OCI-M2 (cell line): ENCODE data around the gene SAMD4B.
"Not testable (repeated sequence)": the region's sequence is repeated elsewhere in the genome, so short reads cannot be mapped to it uniquely, and the experiment has no call there.

ENCODE experiments used
- DNase-seq: peaks from one replicate; lab custom pipeline; 2025; ENCODE audit not compliant: unreplicated experiment; lab: John Stamatoyannopoulos, UW

SAMD4B gene

DNA sequence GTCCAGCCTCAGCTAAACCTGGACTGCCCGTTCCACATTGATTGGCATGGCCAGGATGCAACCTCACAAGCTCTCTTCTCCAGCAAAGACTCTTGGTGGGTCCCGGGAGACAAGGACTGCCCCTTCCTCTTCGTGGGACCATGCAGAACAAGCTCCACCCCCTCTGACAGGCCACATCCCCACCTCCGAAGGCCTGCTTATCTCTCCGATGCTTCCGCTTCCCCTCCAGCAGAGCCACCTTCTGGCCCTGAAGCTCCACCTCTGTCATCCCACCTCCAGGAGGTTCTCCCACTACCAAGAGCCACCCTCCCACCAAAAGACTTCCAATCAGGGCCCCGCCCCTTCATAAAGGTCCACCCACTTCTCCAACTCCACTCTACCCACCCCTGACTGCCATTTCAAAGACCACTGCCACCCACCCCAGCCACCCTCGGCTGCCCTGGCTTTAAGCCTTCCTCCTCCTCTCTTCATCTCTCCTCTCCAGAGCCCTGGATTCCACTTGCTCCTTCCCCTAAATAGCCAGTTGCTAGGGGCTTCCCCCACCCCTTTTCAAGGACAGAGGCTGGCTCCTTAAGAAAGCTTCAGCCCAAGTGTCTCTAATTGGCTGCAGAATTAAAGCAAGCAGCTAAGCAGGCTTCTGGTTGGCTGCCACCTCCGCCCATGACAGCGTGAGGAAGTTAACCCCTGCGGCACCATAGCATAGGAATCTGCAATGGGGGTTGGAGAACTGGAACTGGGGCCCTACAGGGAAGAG, 31.5 kb upstream of the SAMD4B start:
- peak; percentile 91 for DNase-seq

- no peak for DNase-seq
Observed at GRCh38 chr19:39314016-39314728, 28.0 kb upstream of the SAMD4B start.

- DNase-seq, result no peak
Observed at GRCh38 chr19:39315933-39316332, 26.3 kb upstream of the SAMD4B start.

GRCh38 chr19:39316627-39317321, 25.4 kb upstream of the SAMD4B start:
- DNase-seq, result no peak

DNA sequence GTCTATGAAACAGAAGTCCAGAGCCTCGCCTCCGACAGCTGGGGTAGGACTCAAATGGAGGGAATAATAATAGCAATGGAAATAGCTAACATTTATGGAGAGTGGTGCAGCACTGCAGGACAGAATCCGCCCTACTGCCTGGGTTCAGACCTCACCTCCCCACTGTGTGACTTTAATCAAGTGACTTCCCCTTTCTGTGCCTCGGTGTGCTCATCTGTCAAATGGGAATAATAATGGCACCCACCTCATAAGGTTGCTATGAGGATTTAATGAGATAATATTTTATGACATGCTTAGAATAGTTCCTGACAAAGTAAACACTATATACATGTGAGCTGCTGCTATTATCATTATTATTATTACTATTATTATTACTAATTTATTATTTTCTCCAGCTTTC, 24.7 kb upstream of the SAMD4B start:
- DNase-seq, result no peak

- DNase-seq, result no peak
Observed at GRCh38 chr19:39318071-39318470, 24.1 kb upstream of the SAMD4B start.

GRCh38 chr19:39318690-39319089, 23.5 kb upstream of the SAMD4B start:
- no peak for DNase-seq

GRCh38 chr19:39319098-39319891, 22.9 kb upstream of the SAMD4B start:
- DNase-seq, result no peak

DNA sequence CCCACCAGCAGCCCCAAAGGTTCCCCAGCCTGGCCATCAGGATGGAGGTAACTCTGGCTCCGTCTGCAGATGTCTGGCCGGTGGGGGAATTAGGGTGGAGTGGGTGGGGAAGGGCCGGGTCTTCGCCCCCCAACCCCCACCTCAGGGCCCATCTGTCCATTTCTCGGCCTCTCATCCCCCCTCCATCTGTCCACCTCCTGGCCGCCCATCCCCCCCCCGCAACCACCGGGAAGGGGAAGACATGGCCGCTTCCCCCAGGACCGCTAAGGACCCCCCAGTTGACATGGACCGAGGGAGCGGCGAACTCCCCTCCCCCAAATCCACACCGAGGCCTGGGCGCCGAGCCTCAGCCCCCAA, 22.4 kb upstream of the SAMD4B start:
- no peak for DNase-seq

GRCh38 chr19:39321117-39321831, 20.9 kb upstream of the SAMD4B start:
- no peak for DNase-seq

DNA sequence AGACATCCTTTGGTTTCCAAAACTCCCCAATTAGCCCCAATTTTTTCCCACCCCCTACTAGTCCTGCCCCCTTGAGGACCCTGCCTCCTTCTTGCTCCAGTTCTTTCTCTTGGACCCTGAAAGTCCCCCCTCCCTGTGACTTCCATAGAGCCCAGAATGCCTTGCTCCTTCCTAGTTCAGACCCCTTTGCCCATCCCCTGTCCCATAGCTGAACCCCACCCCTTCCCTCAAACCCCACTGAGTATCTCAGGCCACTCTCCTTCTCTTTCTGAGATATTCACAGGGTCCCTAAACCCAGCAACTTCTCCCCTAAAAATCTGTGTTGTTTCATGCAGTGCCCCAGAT, 20.4 kb upstream of the SAMD4B start:
- no peak for DNase-seq

GRCh38 chr19:39324242-39324842, 17.9 kb upstream of the SAMD4B start:
- no peak for DNase-seq

GRCh38 chr19:39325778-39326665, 16.2 kb upstream of the SAMD4B start:
- DNase-seq, result no peak

DNA sequence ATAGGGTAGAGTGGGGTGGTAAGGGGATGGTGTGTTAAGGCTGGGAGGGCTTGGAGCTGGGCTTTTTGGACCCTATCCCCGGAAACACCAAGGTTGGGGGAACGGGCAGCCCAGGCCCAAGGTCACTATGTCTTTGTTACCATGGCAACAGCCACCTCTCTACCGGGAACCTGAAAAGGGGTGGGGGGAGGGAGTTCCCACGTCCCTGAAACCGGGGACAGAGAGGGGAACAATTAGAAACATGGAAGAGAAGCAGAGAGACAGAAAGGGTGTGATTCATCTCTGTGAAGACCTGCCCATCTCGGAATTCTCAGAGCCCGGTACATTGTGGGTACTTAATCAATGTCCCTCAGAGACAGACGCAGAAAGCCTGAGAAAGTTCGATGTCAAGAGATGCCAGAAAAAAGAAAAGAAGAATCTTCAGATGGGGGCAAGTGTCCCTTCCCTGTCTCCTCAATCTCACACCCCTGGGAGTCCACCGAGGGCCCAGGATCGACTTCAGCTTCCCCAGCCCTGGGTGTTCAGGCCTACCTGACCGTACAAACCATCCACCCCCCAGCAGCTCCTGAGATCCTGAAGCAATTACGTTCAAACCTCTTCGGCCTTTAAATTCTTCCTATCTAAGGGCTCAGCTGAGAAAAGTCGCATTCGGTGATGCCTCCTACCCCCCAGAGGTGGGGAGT, 14.7 kb upstream of the SAMD4B start:
- DNase-seq, result no peak

DNA sequence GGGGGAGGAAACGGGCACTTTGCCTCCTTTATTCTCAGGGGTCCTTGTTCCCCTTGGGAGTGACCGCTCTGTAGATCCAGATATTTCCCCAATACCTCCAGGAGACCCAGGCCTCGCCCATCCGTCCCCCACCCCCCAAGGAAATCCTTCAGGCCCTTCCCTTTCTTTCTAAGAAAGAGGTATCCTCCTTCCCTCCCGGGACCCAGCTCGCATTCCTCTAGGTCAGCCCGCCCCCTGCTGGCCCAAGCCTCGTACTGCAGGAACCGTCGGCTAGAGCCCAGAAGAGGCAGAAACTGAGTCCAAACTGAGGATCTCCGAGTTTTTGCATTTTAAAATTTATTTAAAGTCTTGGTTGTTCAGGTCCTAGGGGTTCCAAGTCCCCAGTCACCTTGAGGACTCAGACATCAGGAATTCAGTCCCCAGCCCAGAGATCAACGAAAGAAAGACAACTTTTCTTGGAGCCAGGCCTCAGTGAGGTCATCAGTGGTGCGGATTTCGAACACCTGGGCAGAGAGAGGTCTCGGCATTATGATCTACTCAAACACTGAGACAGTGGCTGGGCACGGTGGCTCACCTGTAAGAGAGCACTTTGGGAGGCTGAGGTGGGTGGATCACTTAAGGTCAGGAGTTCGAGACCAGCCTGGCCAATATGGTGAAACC, 14.0 kb upstream of the SAMD4B start:
- no peak for DNase-seq

GRCh38 chr19:39329948-39330347, 12.3 kb upstream of the SAMD4B start:
- no peak for DNase-seq

DNA sequence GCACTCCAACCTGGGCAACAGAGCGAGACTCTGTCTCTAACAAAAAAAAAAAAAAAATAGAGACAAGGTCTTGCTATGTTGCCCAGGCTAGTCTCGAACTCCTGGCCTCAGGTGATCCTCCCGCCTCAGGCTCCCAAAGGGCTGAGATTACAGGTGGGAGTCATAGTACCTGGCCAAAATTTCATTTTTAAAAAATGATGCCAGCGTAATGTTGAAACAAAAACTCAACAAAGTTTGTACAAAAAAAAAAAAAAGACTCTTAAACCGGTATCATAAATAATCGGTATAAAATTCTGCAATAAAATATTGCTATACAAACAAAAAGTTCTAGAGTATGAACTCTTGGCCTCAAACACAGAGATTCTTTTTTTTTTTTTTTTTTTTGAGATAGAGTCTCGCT, 9.9 kb upstream of the SAMD4B start:
- no peak for DNase-seq

- not testable (repeated sequence) for DNase-seq
Observed at GRCh38 chr19:39332738-39333137, 9.5 kb upstream of the SAMD4B start.
